HG03439 (cell line): ENCODE measurements around the gene EPN2.

Experiments
- ATAC-seq: cut with Tn5 transposase; IDR thresholded peaks from one replicate; pipeline ENCODE4 v1.9.1; 2021; ENCODE audit warnings: mild to moderate bottlenecking, moderate library complexity; ENCODE audit not compliant: unreplicated experiment

EPN2 gene

DNA sequence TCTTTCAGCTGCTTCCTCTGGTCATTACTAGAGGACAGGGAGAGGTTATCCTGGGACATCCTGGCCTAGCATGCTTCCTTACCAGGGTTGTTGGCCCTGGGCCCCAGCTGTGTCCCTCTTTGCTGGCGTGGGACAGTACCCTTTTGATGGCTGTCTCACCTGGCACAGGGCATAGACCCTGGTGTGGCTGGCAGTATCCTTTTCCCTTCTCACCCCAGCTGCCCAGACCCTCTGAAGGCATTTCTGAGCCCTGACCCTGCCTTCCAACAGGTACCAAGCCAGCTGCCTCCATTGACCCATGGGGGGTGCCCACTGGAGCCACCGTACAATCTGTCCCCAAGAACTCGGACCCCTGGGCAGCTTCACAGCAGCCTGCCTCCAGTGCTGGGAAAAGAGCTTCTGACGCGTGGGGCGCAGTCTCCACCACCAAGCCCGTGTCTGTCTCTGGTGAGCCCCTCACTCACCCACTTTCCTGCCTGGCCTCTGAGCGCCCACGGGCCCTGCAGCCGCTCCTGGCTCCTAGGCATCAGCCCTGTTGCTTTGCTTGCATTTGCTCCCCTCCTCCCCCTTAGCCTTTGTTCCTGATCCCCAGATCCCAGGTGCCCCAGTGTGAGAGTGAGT lies 91.4 kb downstream of the EPN2 start:
- no peak for ATAC-seq

DNA sequence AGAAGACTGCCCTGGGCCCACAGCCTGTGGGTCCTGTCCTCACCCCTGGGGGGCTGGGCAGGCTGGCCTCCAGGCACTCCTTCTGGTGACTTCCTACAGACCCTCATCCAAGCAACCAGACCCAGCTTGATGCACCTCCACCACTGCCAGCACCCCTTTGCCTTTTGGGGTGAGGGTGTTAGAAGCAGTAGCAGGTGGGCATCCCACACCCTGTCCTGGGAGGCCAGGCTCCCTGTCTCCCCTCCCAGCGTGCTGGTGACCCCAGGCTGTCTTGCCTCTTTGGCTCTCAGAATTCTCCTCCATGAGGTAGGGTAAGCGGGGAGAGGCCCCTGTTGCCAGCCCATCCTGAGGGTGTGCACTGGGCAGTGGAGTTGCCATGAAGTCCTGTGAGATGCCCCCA lies 92.0 kb downstream of the EPN2 start:
- ATAC-seq, result no peak

DNA sequence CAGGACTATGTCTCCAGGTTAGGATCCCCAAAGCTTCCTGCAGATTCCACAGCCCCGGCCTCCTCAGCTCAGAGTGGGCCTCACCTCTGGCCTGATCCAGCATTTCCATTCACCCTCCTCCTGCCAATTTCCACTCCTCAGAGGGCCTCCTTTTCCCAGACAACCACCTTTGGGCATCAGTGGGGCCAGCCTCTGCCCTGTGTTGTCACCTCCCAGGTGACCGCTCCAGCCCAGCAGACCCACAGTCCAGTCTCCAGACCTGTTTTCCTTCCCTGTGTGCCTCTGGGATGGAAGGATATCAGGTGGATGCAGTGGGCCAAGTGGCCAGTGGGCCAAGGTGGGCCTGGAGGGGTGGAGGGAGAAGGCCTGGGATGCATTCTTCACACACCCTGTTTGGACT lies 92.7 kb downstream of the EPN2 start:
- ATAC-seq, result no peak

DNA sequence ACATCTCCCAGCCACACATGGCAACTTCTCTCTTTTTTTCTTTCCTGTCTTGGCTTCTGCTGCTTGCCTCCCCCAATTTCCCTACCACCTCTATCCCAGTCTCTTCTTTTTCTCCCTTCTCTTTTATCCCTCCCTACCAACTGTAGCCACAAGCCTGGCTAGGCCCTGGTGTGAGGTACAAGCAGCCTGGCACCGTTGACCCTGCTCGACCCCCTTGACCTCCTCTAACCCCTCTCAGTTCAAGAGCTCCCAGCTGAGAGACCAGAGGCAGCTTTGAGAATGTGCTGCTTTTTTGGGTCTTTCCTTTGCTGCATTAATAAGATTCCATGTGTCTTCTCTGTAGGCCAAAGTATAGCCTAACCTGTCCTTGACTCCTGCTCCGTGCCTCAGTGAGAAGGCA lies 93.1 kb downstream of the EPN2 start:
- ATAC-seq, result no peak

DNA sequence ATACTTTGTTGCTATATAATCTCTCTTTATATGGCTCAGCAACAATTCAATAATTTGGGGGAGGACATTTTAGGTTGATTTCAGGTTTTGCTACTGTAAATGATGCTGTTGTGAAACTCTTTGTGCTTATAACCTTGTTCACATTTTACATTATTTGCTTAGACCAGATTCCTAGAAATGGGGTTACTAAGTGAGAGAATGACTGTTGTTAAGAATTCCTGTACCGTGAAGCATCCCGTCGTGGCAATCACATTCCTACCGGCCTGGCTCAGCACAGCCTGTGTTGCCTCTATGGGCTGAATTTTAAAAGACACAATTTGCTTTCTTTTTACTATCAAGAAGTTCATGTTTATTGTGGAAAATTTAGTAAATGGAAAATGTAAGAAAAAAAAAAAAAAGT lies 94.0 kb downstream of the EPN2 start:
- ATAC-seq, result no peak

DNA sequence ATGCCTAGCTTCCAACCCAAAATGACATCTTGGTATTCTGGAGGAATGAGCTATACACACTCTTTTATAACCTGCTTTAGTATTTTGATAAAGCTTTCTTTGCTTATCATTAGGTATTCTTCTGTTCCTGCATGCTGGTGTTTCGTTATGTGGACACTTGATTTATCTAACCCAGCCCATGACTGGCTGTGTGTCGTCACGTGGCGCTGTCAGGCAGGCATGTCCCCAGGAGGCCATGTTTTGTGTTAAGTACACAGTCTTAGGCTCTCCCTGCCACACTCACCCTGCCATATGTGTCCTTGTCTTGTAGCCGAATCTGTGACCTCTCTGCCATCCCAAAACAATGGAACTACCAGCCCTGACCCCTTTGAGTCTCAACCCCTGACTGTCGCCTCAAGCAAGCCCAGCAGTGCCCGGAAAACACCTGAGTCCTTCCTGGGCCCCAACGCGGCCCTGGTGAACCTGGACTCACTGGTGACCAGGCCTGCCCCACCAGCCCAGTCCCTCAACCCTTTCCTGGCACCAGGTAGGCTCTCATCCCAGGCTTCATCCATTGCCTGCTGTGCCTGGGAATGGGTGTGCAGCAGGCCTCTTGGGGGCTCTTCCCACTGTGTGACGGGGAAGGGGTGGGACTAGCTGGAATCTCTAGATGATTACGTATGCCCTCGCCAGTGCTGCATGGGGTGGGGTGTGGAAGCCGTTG lies 94.5 kb downstream of the EPN2 start:
- ATAC-seq, result no peak

DNA sequence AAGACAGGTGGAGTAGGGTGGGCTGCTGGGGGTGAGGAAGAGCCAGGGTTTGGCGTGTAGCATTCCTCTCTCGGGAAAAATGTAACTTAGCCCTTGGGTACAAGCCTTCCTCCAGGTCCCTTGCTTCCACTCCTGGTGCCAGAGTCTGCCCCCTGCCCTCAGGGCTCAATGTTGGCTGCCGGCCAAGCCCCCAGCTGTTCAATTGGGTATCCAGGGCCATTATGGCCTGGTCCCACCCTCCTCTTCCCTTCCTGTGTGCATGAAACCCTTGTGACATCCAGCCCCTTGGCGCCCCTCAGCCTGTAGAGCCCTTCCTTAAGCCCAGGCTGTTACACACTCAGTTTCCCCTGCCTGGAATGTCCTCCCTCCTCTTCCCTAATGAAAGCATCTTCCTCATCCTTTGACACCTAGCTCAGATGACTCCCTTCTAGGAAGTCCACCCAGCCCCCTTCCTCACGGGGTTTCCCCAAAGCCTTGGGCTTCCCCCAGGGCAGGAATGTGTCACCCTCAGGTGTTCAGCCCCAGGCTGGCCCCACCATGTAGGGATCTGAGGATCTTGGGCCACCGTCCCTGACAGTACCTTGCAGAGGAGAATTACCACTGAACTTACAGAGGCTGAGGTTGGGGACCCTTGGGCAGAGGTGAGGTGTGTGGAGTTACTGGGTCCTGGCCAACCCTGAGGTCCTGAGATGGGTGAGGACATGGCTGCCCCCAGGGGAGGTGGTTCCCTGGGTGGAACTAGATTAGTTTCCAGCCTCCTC lies 95.4 kb downstream of the EPN2 start:
- no peak for ATAC-seq

DNA sequence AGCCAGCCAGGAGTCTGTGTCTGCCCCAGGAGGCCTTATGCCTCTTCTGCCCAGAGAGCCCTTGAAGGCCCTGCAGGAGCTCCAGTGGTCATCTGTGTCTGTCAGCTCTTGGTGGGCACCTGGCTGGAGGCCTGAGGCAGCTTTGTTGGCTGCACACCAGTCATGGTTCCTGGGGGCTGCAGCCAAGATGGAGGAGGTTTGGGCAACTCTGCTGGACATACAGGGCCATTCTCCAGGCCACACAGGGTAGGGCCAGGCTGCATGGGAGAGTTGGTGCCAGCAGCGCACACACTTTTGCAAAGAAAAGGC lies 95.9 kb downstream of the EPN2 start:
- no peak for ATAC-seq

DNA sequence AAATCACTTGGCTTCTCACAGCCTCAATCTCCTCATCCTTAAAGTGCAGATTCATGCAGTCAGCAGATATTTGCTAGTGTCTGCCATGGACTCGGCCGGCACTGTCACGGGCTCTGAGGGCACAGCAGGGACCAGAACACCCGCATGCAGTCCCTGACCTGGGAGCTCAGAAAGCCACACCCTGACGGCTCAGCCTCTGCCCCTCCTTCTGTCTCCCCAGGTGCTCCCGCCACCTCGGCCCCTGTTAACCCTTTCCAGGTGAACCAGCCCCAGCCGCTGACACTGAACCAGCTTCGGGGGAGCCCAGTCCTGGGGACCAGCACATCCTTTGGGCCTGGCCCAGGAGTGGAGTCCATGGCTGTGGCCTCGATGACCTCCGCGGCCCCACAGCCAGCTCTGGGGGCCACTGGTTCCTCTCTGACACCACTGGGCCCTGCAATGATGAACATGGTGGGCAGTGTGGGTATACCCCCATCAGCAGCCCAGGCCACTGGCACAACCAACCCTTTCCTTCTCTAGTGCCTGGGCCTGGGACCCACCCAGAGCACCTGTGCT lies 96.6 kb downstream of the EPN2 start:
- no peak for ATAC-seq

DNA sequence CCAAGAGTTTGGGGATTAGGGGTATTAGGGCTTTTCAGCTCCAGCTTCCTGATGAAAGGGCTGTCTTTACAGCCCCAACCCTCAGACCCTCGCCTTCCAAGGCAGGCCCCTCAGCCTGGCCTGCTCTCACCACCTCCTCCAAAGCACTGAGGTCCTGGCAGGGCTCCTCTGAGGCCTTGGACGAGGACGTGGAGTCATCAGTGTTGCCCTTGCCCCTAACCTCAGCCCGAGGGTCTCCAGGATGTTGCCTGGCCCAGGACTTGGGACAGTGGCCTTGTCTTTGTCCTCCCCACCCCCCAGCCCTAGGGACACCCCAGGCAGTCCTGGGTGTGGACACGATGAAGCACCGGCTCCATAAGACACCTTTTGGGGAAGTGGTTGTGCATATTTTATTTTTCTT lies 97.2 kb downstream of the EPN2 start:
- ATAC-seq, result no peak

DNA sequence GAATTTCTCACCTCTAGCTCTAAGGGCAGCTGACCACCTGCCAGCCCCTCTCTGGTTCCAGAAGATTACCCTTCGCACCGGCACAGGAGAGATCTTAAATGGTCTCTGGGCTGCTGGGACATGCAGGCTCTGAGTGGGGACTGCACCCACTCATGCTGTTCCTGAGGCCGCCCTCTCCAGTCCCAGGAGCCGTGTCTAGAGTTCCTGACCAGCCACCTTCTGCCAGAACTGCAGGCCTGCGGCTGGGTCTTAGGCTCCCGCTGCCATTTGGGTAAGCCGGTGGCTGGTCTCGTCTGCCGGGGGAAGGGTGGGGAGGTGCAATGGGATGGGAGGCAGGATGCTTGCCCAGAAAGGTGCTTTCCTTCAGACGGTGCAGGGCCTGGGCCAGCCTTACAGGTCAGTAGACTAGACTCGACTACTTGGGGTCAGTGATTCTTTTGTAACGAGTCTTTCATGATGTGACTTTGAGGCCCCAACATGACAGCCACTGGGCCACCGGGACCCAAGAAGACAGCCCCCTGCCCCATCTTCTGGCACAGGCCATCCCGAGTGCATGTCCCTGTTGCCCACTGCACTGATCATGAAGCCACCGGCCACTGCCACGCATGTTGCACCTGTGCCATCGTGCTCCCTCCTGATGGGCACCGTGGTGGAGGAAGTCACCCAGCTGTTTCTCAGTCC lies 98.9 kb downstream of the EPN2 start:
- ATAC-seq, result no peak

DNA sequence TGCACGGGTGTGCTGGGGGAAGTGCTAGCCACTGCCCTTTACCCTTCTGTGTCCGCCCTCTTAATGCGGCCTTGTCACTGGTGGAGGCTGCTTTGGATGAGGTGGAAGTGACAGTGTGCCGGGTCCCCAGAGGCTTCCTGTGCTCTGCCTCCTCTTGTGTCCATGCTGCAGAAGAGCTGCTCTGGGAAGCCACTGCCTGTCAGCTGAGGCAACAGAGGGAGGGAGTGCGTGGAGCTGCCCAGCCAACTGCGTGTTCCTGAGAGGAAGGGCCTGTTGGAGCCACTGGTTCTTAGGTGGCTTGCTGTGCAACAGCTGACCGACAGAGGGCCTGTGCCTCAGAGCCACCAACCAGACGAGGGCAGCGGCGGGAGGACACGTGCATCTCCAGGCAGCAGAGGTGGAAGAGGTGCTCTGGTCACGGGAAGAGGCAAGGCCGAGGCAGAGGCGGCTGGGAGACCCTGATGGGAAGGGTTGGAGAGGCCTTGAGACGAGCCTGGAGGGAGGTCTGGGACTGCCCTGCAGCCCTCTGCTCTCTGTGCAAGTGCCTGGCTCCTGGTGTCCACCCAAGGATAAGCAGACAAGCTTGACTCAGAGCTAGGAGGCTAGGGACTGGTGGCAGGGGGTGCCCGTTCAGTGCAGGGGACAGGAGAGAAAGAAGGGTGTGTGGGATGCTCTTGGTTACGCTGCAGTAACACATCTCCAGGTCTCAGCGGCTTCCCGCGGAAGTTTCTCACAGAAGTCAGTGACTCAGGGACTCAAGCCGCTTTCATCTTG lies 100.0 kb downstream of the EPN2 start:
- ATAC-seq, result no peak

DNA sequence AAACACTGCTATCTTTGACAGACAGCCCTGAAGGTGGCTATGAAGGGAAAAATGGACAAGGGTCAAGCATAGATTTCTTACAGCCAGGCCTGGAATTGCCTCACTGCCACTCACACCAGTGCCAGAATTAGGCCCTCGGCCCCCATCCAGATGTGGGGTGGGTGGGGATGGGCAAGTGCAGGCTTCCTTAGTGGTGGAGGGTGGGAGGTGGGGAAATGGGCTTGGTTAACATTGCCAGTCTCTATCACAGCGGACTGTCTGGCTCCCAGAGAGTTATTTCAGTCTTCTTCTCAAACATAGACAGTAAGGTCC lies 100.5 kb downstream of the EPN2 start:
- ATAC-seq, result no peak

DNA sequence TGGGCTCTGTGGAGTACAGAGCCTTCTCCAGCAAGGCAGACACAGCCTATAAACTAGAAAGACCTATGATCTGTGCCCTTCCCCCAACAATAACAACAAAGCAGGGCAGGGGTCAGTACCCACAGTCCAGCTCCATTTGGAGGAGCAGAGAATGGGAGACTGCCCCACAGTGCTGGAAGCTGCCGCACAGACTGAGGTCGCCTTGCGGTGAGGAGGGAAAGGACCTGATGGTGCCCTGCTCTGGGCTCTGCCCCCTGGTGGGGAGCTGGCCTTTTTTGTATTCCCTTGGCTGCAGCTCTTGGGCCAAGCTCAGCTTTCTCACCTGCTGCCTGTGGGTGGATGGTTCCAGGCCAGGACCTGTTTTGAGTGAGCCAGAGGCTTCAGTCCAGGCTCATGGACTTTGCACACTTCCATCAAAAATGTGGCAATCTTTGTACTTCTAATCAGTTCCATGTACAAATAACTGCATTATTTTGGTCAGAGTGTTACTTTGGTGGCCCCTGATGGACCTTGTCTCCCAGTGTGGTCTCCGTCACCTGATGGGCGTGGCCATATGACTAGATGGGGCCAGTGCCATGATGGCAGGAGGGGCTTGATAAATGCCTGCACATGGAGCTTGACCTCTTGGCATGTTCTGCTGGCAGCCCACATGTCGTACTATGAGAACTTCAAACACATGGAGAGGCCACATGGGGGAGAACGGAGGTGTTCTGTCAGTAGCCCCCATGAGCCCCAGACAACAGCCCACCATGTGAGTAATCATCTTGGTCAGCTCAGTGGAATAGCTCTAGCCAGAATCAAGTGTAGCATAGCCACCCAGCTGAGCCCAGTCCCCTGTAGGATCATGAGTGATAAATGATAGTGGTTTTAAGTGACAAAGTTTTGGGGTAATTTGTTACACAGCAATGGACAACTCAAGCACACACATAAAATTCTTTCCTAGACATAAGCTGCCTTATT lies 101.1 kb downstream of the EPN2 start:
- no peak for ATAC-seq

DNA sequence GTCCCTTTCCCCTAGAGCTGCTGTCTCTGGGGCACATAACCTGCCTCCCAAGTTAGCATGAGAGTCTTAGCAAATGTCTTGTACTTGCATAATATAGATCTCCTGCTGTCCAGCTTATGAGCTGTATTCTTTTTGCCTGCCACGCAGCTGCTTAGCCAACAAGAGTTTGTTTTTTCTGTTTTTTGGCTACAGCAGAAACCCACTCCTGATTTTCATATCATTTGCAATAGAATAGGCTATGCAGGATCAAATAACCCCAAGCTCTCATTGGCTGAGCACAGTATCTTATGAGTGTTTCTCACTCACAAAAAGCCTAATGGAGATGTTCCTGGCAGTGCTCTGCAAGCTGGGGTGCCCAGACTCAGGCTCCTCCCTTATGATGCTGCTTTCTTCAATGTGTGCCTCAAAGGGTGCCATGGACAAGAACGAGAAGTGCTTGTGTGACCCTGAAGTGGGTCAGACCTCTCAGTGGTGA lies 102.2 kb downstream of the EPN2 start:
- no peak for ATAC-seq

DNA sequence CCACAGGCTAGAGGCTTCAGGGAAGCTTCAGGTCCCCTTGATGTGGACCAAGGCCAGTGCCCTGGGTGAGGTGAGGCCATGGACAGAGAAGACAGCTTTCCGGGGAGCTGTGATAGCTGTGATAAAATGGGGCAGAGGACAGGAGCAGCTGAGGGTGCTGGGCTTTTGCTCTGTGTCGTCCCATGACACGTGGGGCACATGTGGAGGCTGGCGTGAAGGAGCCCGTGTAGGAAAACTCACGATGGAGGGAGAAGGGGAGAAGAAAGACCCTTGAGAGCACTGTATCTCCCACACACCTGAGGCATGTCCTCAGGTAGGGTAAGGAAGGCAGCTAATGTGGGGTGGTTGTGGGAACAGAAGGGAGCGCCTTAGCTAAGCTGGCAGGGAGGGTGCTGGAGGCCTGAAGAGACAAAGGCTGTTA lies 104.1 kb downstream of the EPN2 start:
- ATAC-seq, result no peak

DNA sequence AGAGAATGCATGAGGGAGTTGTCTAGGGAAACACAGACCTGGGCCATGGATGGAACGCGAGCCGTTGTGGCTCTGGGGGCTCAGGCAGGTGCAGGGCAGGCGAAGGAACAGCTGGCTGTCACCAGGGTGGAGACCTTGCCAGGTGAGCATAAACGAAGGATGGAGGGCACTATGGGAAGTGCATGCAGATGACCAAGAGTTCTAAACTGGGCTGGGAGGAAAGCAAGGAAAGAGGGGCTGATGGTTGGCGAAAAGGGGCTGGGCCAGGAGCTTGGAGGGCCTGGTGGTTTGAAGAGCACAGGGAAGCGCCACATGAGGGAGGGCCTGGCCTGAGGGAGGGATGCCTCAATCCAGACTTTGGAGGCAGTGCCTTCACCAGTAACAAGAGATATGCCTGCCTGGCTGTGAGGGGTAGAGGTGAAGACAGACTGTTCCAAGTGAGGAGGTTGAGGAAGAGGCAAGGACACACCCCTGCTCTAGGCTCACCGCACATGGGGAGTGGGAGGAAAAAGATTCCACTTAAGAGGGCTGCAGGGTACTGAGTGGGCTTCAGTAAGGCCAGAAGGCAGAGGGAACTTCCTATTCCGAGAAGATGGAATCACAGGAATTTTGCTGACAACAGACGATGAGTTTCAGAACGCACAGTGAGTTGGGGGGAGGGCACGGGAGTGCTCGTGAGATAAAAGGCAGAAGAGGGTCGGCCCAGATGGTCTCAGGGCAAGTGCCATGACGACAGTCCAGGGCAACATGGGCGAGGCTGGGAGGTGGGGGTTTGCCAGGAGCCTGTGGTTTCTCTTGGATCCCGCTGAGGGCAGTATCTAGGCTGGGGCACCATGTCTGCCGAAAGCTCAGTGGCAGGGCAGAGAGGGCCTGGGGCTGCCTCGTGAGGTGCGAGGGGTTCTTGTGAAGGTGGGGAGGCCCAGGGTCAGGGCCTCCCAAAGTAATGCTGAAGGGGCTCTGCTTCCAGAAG lies 104.8 kb downstream of the EPN2 start:
- ATAC-seq, result no peak

DNA sequence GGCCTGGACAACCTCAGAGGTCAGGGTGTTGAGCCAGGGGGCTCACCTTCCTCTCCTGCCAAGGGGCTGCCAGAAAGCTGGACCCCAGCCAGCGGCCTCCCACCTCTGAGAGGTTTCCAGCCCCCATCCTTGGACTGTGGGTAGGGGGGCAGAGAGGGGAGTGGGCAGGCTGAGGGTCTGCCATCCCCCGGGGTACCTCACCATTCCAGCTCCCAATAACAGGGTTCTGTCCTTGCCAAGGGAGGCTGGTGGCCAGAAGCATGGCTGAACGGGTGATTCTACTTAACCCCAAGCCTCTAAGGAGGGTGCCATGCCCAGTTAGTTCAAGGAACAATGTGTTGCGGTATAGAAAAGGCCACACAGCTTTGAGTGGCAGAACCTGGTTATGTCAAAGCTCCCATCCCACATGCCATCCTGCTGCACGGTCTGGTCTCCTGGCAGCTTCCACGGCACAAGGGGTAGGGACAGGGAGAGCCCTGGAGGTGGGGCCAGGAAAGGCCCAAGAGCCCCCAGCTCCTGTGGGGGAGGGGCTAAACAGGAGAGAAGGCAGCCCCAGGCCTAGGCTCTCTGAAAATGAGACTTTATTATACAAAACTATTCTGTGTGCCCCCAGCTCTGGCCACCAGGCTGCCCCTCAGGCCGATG lies 105.6 kb downstream of the EPN2 start:
- no peak for ATAC-seq
